IPS-11a (cell line): ENCODE measurements around the gene AAK1.

Experiments
- H3K4me3 ChIP-seq: one replicate; pipeline ENCODE4 v1.5.1; 2013; ENCODE audit warnings: low read depth, low read length, control low read depth

AAK1 gene

GRCh38 chr2:69547984-69548715 lies 95.4 kb downstream of the AAK1 start:
- no peak overlapping the region for H3K4me3 ChIP-seq

- H3K4me3 ChIP-seq = no peak overlapping the region
Measured at GRCh38 chr2:69546646-69547045, 96.9 kb downstream of the AAK1 start.

GRCh38 chr2:69545477-69545932 lies 98.0 kb downstream of the AAK1 start:
- H3K4me3 ChIP-seq = no peak overlapping the region

- no peak overlapping the region for H3K4me3 ChIP-seq
Measured at GRCh38 chr2:69544951-69545350, 98.6 kb downstream of the AAK1 start.

- no peak overlapping the region for H3K4me3 ChIP-seq
Measured at GRCh38 chr2:69539549-69539908, 104.0 kb downstream of the AAK1 start.

- no peak overlapping the region for H3K4me3 ChIP-seq
Measured at GRCh38 chr2:69538872-69539548, 104.5 kb downstream of the AAK1 start.

GRCh38 chr2:69538249-69538648 lies 105.3 kb downstream of the AAK1 start:
- no peak overlapping the region for H3K4me3 ChIP-seq

- H3K4me3 ChIP-seq = no peak overlapping the region
Measured at GRCh38 chr2:69535817-69536241, 107.7 kb downstream of the AAK1 start.

- no peak overlapping the region for H3K4me3 ChIP-seq
Measured at GRCh38 chr2:69531186-69531585, 112.4 kb downstream of the AAK1 start.

- H3K4me3 ChIP-seq = no peak overlapping the region
Measured at GRCh38 chr2:69529480-69529879, 114.1 kb downstream of the AAK1 start.

- no peak overlapping the region for H3K4me3 ChIP-seq
Measured at GRCh38 chr2:69525261-69525660, 118.3 kb downstream of the AAK1 start.

- no peak overlapping the region for H3K4me3 ChIP-seq
Measured at GRCh38 chr2:69524799-69525198, 118.7 kb downstream of the AAK1 start.

GRCh38 chr2:69521747-69522146 lies 121.8 kb downstream of the AAK1 start:
- H3K4me3 ChIP-seq = no peak overlapping the region

- no peak overlapping the region for H3K4me3 ChIP-seq
Measured at GRCh38 chr2:69518841-69519240, 124.7 kb downstream of the AAK1 start.

GRCh38 chr2:69517410-69517809 lies 126.1 kb downstream of the AAK1 start:
- no peak overlapping the region for H3K4me3 ChIP-seq

- no peak overlapping the region for H3K4me3 ChIP-seq
Measured at GRCh38 chr2:69514819-69515218, 128.7 kb downstream of the AAK1 start.

GRCh38 chr2:69514406-69514805 lies 129.1 kb downstream of the AAK1 start:
- no peak overlapping the region for H3K4me3 ChIP-seq

GRCh38 chr2:69512446-69512845 lies 131.1 kb downstream of the AAK1 start:
- no peak overlapping the region for H3K4me3 ChIP-seq

GRCh38 chr2:69510204-69510603 lies 133.3 kb downstream of the AAK1 start:
- no peak overlapping the region for H3K4me3 ChIP-seq

GRCh38 chr2:69509750-69510140 lies 133.8 kb downstream of the AAK1 start:
- no peak overlapping the region for H3K4me3 ChIP-seq

- no peak overlapping the region for H3K4me3 ChIP-seq
Measured at GRCh38 chr2:69509011-69509749, 134.4 kb downstream of the AAK1 start.

GRCh38 chr2:69505710-69506109 lies 137.8 kb downstream of the AAK1 start:
- H3K4me3 ChIP-seq = no peak overlapping the region
